IMR-90 (cell line): ENCODE measurements around the gene BPIFB2. TPM values are rescaled to one million over a fixed set of nuclear protein-coding genes. Genes with fewer than 3 reads are reported as not detected.

Experiments
- ATAC-seq: fragments of 200-7000 bp; cut with Tn5 transposase; 2 replicates; pipeline ENCODE4 v1.9.1; 2020; ENCODE audit warnings: low read depth, mild to moderate bottlenecking, moderate library complexity
- BruUV-seq: library from RNA; stranded (reverse); fragments of 400-500 nt; replicated peaks from 2 replicates; lab custom pipeline; 2021; lab: Mats Ljungman, UMichigan
- CTCF ChIA-PET: fragments of 300-600 bp; formaldehyde crosslinking; extraction: SDS; loops from one replicate; lab custom pipeline; 2021; ENCODE audit warnings: antibody characterized with exemption; lab: Yijun Ruan, JAX
- POLR2A ChIA-PET: fragments of 300-600 bp; sonication (Branson Sonifier 250); formaldehyde crosslinking; loops from one replicate; lab custom pipeline; 2022; ENCODE audit warnings: antibody characterized with exemption; ENCODE audit not compliant: unreplicated experiment; lab: Charles Lee
- DNase-seq: peaks from one replicate; pipeline ENCODE4 v3.0.0; 2013
- H2AFZ ChIP-seq: replicated peaks from 2 replicates; pipeline ENCODE3; 2013; ENCODE audit warnings: low read length, mild to moderate bottlenecking; ENCODE audit not compliant: poor library complexity
- H2AK5ac ChIP-seq: 2 replicates; pipeline ENCODE4 v1.6.1; 2013; ENCODE audit warnings: low read depth, low read length, inconsistent platforms
- H2AK9ac ChIP-seq: replicated peaks from 2 replicates; pipeline ENCODE3; 2013; ENCODE audit warnings: mild to moderate bottlenecking, low read depth, low read length, moderate library complexity; ENCODE audit not compliant: poor library complexity
- H2BK120ac ChIP-seq: 2 replicates; pipeline ENCODE4 v1.6.1; 2013; ENCODE audit warnings: low read depth, low read length, inconsistent platforms
- H2BK15ac ChIP-seq: 3 replicates; pipeline ENCODE4 v1.6.1; 2013; ENCODE audit warnings: low read depth, low read length, inconsistent platforms
- H2BK20ac ChIP-seq: 2 replicates; pipeline ENCODE4 v1.6.1; 2013; ENCODE audit warnings: low read depth, mild to moderate bottlenecking, inconsistent platforms, low read length, moderate library complexity
- H2BK5ac ChIP-seq: 2 replicates; pipeline ENCODE4 v1.6.1; 2013; ENCODE audit warnings: mild to moderate bottlenecking, low read depth, low read length, inconsistent platforms; ENCODE audit not compliant: poor library complexity, severe bottlenecking
- H3K14ac ChIP-seq: replicated peaks from 2 replicates; pipeline ENCODE4 v1.6.1; 2013; ENCODE audit warnings: low read depth, low read length, inconsistent platforms
- H3K18ac ChIP-seq: 2 replicates; pipeline ENCODE4 v1.6.1; 2013; ENCODE audit warnings: low read depth, low read length, control low read depth
- H3K23ac ChIP-seq: 2 replicates; pipeline ENCODE4 v1.6.1; 2013; ENCODE audit warnings: low read depth, low read length, inconsistent platforms
- H3K27ac ChIP-seq: 2 replicates; pipeline ENCODE4 v1.5.1; 2013; ENCODE audit warnings: mild to moderate bottlenecking, control low read depth, low read length; ENCODE audit not compliant: insufficient read depth
- H3K27me3 ChIP-seq: 2 replicates; pipeline ENCODE4 v1.6.1; 2013; ENCODE audit warnings: low read length; ENCODE audit not compliant: control insufficient read depth, insufficient read depth
- H3K36me3 ChIP-seq: 2 replicates; pipeline ENCODE4 v1.6.1; 2013; ENCODE audit warnings: low read length, mixed read lengths; ENCODE audit not compliant: control insufficient read depth, insufficient read depth
- H3K4ac ChIP-seq: 2 replicates; pipeline ENCODE4 v1.6.1; 2013; ENCODE audit warnings: low read depth, low read length, inconsistent platforms
- H3K4me1 ChIP-seq: 2 replicates; pipeline ENCODE4 v1.6.1; 2013; ENCODE audit warnings: low read length, mixed read lengths; ENCODE audit not compliant: control insufficient read depth, insufficient read depth
- H3K4me2 ChIP-seq: 2 replicates; pipeline ENCODE4 v1.6.1; 2013; ENCODE audit warnings: low read depth, mild to moderate bottlenecking, control low read depth, low read length, moderate library complexity
- H3K4me3 ChIP-seq: 2 replicates; pipeline ENCODE4 v1.5.1; 2013; ENCODE audit warnings: low read depth, mild to moderate bottlenecking, control low read depth, low read length, moderate library complexity; ENCODE audit not compliant: insufficient read depth
- H3K56ac ChIP-seq: 2 replicates; pipeline ENCODE4 v1.6.1; 2013; ENCODE audit warnings: low read length, inconsistent platforms; ENCODE audit not compliant: insufficient read depth; ENCODE audit errors: extremely low read depth
- H3K79me1 ChIP-seq, 2 experiments: 2 replicates each; pipeline ENCODE4 v1.6.1; 2013; ENCODE audit warnings: low read length in 2 of 2, inconsistent platforms in 1 of 2, low read depth in 1 of 2
- H3K9ac ChIP-seq: 2 replicates; pipeline ENCODE4 v1.6.1; 2013; ENCODE audit warnings: low read depth, low read length, control low read depth
- H3K9me1 ChIP-seq: 2 replicates; pipeline ENCODE4 v1.6.1; 2013; ENCODE audit warnings: low read length, inconsistent platforms; ENCODE audit not compliant: insufficient read depth
- H3K9me3 ChIP-seq: 2 replicates; pipeline ENCODE4 v1.6.1; 2013; ENCODE audit warnings: low read length; ENCODE audit not compliant: control insufficient read depth, insufficient read depth
- H4K20me1 ChIP-seq: 2 replicates; pipeline ENCODE4 v1.6.1; 2013; ENCODE audit warnings: low read length, inconsistent platforms; ENCODE audit not compliant: insufficient read depth
- H4K5ac ChIP-seq: 2 replicates; pipeline ENCODE4 v1.6.1; 2013; ENCODE audit warnings: mild to moderate bottlenecking, low read depth, low read length, control low read depth
- H4K8ac ChIP-seq, 2 experiments: 2 replicates each; pipeline ENCODE4 v1.6.1; 2013; ENCODE audit warnings: low read depth in 2 of 2, low read length in 2 of 2, control low read depth in 1 of 2, inconsistent platforms in 1 of 2
- H4K91ac ChIP-seq: 2 replicates; pipeline ENCODE4 v1.6.1; 2013; ENCODE audit warnings: low read depth, low read length, inconsistent platforms; ENCODE audit not compliant: insufficient read depth
- BHLHE40 ChIP-seq: fragments of 150-350 bp; IDR thresholded peaks from 2 replicates; pipeline ENCODE4 v1.6.1; 2016; ENCODE audit warnings: mild to moderate bottlenecking, low read depth, low read length
- CEBPB ChIP-seq: IDR thresholded peaks from 2 replicates; pipeline ENCODE4 v1.6.1; 2012; ENCODE audit warnings: low read depth, low read length, improper control_type of control experiment
- CHD1 ChIP-seq: IDR thresholded peaks from 2 replicates; pipeline ENCODE4 v1.6.1; 2012; ENCODE audit warnings: low read depth, low read length, improper control_type of control experiment
- FOS ChIP-seq: fragments of 150-350 bp; IDR thresholded peaks from 2 replicates; pipeline ENCODE4 v1.6.1; 2016; ENCODE audit warnings: low read depth, low read length
- MAFK ChIP-seq: IDR thresholded peaks from 2 replicates; pipeline ENCODE4 v1.6.1; 2012; ENCODE audit warnings: low read depth, low read length, improper control_type of control experiment
- MAZ ChIP-seq: IDR thresholded peaks from 2 replicates; pipeline ENCODE4 v1.6.1; 2012; ENCODE audit warnings: low read depth, mild to moderate bottlenecking, low read length, improper control_type of control experiment, moderate library complexity, borderline replicate concordance
- MXI1 ChIP-seq: IDR thresholded peaks from 2 replicates; pipeline ENCODE4 v1.6.1; 2012; ENCODE audit warnings: low read depth, mild to moderate bottlenecking, low read length, moderate library complexity, borderline replicate concordance
- NFE2L2 ChIP-seq: fragments of 150-350 bp; IDR thresholded peaks from 2 replicates; pipeline ENCODE4 v1.6.1; 2016; ENCODE audit warnings: low read depth, mild to moderate bottlenecking, low read length
- RAD21 ChIP-seq: IDR thresholded peaks from 2 replicates; pipeline ENCODE4 v1.6.1; 2012; ENCODE audit warnings: low read length, improper control_type of control experiment
- RCOR1 ChIP-seq: IDR thresholded peaks from 2 replicates; pipeline ENCODE4 v1.6.1; 2012; ENCODE audit warnings: mild to moderate bottlenecking, low read length, improper control_type of control experiment; ENCODE audit not compliant: insufficient replicate concordance
- RFX5 ChIP-seq: IDR thresholded peaks from 2 replicates; pipeline ENCODE4 v1.8.0; 2012; ENCODE audit warnings: low read depth, mild to moderate bottlenecking, low read length, moderate library complexity
- WGBS, 2 experiments: methylation state at CpG; one replicate each; pipeline versions ENCODE4 v1.1.5 to v1.1.7; 2013; ENCODE audit warnings: missing lambda C conversion rate in 2 of 2; ENCODE audit not compliant: insufficient read length in 1 of 2; ENCODE audit errors: extremely low coverage in 2 of 2; 5-methylcytosine and 5-hydroxymethylcytosine counted together
- dilution Hi-C: fragments of 300-500 bp; cut with HindIII; formaldehyde crosslinking; loops from one replicate; pipeline ENCODE4 v1.14.3; 2018; ENCODE audit warnings: low sequenced_read_pairs; ENCODE audit not compliant: unreplicated experiment
- in situ Hi-C: fragments of 300-500 bp; cut with MboI; formaldehyde crosslinking; loops from 3 replicates; pipeline ENCODE4 v1.14.3; 2019; ENCODE audit warnings: low sequenced_read_pairs, inconsistent platforms, mixed read lengths
- intact Hi-C: fragments of 100-400 bp; cut with micrococcal nuclease; formaldehyde crosslinking; loops from 2 replicates; pipeline ENCODE4 v1.10.0; 2022
- polyA plus RNA-seq, 3 experiments: library from polyadenylated mRNA; depleted of rRNA; stranded (reverse); fragments of >200 nt; gene quantifications; 2 replicates each; pipeline ENCODE4 v1.2.3, GENCODE V29; 2012; ENCODE audit warnings: low replicate concordance in 1 of 3
- total RNA-seq: library from RNA; depleted of rRNA; stranded (reverse); fragments of >200 nt; gene quantifications from 2 replicates; pipeline ENCODE4 v1.2.3, GENCODE V29; 2012
- TF ChIP-seq, protein P1 (sequence below): fragments of 150-350 bp; IDR thresholded peaks from 2 replicates; pipeline ENCODE4 v1.6.1; 2016; ENCODE audit warnings: low read depth, mild to moderate bottlenecking, low read length, moderate library complexity, borderline replicate concordance

The BPIFB2 gene
- total and polyA plus RNA-seq, 2 of the 4 experiments (the other 2 are of a cell fraction), result not detected

DNA sequence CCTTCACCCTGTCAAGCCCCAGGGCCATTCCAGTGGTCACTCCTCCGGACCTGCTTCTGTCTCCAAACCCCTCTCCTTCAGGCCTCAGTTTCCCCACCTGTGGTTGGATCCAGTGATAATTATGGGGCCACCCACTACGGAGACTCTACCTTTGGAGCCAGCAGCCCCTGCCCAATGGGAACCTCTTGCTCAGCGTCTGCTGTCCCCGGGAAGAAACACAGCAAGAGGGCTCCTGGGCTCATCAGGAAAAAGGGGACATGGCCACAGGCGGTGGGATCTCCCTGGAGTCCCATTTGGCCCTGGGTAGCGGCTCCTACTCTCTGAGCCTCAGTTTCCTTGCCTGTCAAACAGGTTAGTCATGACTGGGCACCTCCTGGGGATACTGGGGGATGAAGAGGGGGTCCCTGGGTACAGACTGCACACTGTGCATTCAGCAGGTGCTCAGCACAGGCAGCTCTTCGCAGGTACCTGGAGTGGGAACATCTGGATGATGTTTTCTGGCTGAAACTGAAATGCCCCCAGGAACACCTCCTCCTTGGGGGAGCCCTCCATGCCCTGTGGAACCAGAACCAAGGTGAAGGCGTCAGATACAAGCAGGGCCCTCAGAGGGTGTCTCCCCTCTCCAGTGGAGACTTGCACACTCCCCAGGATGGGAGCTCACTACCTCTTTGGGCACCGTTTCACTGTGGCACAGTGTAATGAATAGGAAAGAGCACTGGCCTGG is 22.7 kb upstream of the BPIFB2 start:
- H2BK15ac ChIP-seq, result no peak overlapping the region
- H3K9ac ChIP-seq, result no peak overlapping the region
- no peaks in the 10 kb centered on the region for H3K79me1 ChIP-seq
- H3K27me3 ChIP-seq, result peaks cover 6% of the 10 kb centered on the region
- H3K9me1 ChIP-seq, result no peaks in the 10 kb centered on the region
- dilution Hi-C loops (no loop called here), in situ Hi-C loops (no loop called here), intact Hi-C loops (no loop called here)
- H2BK5ac ChIP-seq, result no peak overlapping the region
- no peak for TF ChIP-seq RCOR1
- TF ChIP-seq MXI1, result no peak
- TF ChIP-seq, protein P1, sequence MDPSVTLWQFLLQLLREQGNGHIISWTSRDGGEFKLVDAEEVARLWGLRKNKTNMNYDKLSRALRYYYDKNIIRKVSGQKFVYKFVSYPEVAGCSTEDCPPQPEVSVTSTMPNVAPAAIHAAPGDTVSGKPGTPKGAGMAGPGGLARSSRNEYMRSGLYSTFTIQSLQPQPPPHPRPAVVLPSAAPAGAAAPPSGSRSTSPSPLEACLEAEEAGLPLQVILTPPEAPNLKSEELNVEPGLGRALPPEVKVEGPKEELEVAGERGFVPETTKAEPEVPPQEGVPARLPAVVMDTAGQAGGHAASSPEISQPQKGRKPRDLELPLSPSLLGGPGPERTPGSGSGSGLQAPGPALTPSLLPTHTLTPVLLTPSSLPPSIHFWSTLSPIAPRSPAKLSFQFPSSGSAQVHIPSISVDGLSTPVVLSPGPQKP, result no peak
- no peak for TF ChIP-seq FOS
- TF ChIP-seq MAFK, result no peak
- no peak for TF ChIP-seq BHLHE40
- no peak for TF ChIP-seq MAZ
- no peak for TF ChIP-seq CEBPB
- no peak for TF ChIP-seq NFE2L2
- TF ChIP-seq RAD21, result no peak
- TF ChIP-seq RFX5, result no peak
- TF ChIP-seq CHD1, result no peak
- CTCF ChIA-PET, result no interaction called here
- H3K36me3 ChIP-seq, result no peaks in the 10 kb centered on the region
- ATAC-seq (no peak), DNase-seq (no peak)
- H2AFZ ChIP-seq, result no peak overlapping the region
- POLR2A ChIA-PET, result no interaction called here
- H2AK5ac ChIP-seq, result no peak overlapping the region
- WGBS, 2 experiments, result 40% methylated on average over 3 of the region's 9 CpGs; no CpG with 5 or more reads in 1 of the 2 experiments
- H4K5ac ChIP-seq, result no peak overlapping the region
- no peak overlapping the region for H2BK120ac ChIP-seq
- no peaks in the 10 kb centered on the region for H4K20me1 ChIP-seq
- no peak overlapping the region for H3K14ac ChIP-seq
- BruUV-seq, result no TSS peak
- no peak overlapping the region for H3K27ac ChIP-seq
- no peak overlapping the region for H4K8ac ChIP-seq
- no peak overlapping the region for H3K23ac ChIP-seq
- H3K56ac ChIP-seq, result no peak overlapping the region
- H2BK20ac ChIP-seq, result no peak overlapping the region
- H3K9me3 ChIP-seq, result no peaks in the 10 kb centered on the region
- no peak overlapping the region for H4K91ac ChIP-seq
- no peak overlapping the region for H3K4me3 ChIP-seq
- no peak overlapping the region for H3K4me2 ChIP-seq
- no peak overlapping the region for H3K4ac ChIP-seq
- no peak overlapping the region for H2AK9ac ChIP-seq
- no peaks in the 10 kb centered on the region for H3K4me1 ChIP-seq
- no peak overlapping the region for H3K18ac ChIP-seq
